Activated CD8-positive, alpha-beta memory T cell treated with anti-CD3 and anti-CD28 coated beads, Interleukin-2, amount 50 U/mL, for 4 hours (primary cell): ENCODE results near the gene TOE1.
"Not testable (repeated sequence)": the region's sequence is repeated elsewhere in the genome, so short reads cannot be mapped to it uniquely, and the experiment has no call there.

Source experiments
- DNase-seq: peaks from one replicate; pipeline ENCODE4 v3.0.0-alpha.2; 2020

Gene TOE1

DNA sequence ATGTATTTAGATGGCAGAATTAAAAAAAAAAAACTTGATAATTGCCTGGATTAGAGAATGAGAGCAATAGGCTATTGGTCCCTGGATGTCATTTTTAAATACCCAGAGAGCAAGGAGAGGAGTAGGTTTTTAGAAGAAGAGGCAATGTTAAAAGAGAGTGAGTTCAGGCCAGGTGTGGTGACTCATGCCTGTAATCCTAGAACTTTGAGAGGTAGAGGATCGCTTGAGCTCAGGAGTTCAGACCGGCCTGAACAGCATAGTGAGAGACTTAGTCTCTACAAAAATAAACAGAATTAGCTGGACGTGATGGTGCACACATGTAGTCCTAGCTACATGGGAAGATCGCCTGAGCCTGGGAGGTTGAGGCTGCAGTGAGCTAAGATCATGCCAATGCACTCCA lies 16.2 kb downstream of the TOE1 start:
- no peak for DNase-seq

GRCh38 chr1:45359882-45360513 lies 20.0 kb downstream of the TOE1 start:
- DNase-seq, result peak; percentile 56

DNA sequence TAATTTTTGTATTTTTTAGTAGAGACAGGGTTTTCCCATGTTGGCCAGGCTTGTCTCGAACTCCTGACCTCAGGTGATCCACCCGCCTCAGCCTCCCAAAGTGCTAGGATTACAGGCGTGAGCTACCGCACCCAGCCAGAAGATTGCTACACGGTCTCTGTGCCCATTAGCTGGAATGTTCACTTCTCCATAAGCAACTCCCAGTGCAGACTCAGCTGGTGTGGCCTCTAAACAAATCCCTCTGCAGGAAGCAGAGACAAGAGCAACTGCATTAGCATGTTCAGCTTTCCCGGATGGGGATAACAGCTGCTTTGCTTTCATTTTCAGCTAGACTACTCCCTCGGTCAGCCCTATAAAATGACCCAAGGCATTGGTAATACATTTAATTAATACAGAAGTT lies 21.0 kb downstream of the TOE1 start:
- not testable (repeated sequence) for DNase-seq

DNA sequence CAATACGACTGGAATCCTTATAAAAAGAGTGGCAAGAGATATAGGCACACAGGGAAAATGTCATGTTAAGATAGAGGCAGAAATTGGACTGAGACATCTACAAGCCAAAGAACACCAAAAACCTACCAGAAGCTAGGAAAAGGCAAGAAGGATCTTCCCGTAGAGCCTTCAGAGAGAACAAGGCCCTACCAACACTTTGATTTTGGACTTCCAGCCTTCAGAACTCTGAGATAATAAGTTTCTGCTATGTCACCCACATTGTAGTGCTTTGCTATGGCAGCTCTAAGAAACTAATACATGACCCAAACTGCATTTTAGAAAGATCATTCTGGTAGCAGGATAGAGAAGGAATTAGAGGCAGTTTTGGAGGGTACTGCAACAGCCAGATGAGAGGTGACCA lies 24.3 kb downstream of the TOE1 start:
- no peak for DNase-seq

DNA sequence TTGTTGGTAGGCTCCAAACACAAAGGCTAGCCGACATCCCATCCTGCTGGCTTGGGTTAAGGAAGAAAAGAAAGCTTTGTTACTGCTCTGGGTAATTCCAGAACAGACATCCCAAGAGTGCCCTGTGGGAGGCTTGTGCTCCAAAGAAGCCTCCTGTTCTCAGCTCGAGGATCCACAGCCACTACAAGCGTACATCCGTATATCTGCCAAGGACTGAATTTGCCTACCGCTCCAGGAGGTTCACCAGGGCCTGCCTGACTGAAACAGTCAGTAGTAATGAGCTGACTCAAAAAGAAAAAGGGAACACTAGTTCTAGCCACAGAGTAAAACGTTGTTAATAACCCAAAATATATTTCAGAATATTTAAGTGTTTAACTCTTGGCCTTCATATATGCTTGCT lies 25.1 kb downstream of the TOE1 start:
- no peak for DNase-seq

DNA sequence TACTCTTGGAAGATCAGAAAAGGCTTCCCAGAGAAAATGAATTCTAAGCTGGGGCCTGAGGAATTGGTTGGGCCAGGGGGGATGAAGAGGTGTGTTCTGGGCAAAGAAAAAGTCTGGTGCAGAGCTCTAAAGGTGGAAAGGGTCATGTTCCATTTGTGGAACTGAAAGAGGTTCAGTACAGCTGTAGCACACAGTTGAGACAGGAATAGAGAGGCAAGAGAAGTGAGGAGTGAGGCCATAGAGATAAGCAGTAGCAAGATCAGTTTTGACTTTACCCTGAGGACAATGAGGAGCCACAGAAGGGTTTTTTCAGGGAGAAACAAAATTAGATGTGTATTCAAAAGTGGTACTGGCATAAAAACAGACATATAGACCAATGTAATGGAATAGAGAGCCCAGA lies 30.6 kb downstream of the TOE1 start:
- DNase-seq, result no peak

DNA sequence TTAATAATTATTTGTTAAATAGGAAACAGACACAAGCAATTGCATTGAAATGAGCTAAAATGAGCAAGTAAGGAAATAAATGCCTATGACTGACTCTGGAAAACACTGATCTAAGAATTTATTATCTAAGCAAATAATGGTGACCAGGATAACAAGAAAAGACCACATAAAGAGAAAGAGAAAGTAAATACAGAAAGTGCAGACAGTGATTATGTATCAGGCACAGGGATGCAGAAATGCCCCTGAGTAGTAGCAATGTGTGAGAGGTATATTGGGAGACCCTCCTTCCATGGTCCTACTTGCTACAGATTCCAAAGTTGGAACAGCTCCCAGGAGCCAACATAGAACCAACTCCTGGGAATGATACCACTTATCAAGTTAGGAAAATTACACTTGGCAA lies 33.6 kb downstream of the TOE1 start:
- no peak for DNase-seq

DNA sequence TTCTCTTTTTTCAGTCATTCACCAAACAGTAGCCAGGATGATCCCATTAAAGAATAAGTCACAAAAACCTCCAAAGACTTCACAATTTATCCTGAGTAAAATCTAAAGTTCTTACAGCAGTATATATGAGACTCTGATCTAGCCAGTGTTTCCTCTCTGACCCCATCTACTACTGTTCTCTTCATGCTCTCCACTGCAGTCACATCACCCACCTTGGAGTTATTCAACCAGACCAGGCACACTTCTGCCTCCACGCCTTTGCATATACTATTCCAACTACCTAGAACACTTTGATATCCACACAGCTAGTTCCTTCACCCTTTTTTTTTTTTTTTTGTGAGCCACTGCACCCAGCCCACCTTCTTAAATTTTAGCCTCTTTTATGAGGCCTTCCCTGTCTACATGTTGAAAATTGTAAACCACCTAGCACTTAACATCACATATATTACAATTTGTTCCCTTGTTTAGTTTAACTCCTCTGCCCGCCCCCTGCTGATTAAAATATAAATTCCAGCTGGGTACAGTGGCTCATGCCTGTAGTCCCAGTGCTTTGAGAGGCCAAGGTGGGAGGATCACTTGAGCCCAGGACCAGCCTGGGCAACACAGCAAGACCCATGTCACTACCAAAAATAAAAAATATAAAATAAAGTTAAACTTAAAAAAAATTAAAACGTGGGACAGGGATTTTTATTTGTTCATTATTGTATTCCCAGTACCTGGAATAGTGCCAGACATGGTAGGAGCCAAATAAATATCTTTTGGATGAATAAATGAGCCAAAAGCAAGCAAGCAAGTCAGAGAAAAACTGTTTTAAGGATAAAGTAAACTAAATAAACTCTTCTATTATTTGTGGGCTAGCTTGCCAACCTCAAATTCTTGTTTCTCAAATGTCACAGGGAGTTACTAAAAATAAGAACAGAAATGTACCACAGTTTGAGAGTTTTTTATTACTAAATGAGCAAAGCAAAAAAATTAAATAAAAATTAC lies 35.4 kb downstream of the TOE1 start:
- DNase-seq, result no peak

- DNase-seq, result no peak
Observed at GRCh38 chr1:45378184-45378583, 38.2 kb downstream of the TOE1 start.

DNA sequence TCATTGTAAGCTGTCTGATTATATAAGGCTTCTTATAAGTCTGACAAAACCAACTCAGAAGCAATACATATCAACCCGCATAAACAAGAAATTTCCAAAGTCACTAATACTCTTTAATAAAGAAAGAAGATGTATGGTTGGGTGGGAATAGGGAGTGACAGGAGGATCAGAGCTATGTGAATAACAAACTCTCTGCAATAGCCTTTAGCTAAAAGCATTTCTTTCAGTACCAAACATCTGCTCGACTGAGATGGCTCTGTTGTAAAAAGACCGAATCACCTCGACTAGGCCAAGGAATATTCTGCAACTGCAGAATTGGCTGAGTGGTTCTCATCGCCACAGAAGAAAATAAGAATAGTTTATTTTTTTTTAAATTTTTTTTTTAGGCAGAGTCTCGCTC lies 39.6 kb downstream of the TOE1 start:
- DNase-seq, result no peak

- no peak for DNase-seq
Observed at GRCh38 chr1:45380125-45380524, 40.2 kb downstream of the TOE1 start.

- DNase-seq, result no peak
Observed at GRCh38 chr1:45380730-45381129, 40.8 kb downstream of the TOE1 start.

- no peak for DNase-seq
Observed at GRCh38 chr1:45381243-45381642, 41.3 kb downstream of the TOE1 start.

GRCh38 chr1:45383191-45383590 lies 43.2 kb downstream of the TOE1 start:
- DNase-seq, result no peak

DNA sequence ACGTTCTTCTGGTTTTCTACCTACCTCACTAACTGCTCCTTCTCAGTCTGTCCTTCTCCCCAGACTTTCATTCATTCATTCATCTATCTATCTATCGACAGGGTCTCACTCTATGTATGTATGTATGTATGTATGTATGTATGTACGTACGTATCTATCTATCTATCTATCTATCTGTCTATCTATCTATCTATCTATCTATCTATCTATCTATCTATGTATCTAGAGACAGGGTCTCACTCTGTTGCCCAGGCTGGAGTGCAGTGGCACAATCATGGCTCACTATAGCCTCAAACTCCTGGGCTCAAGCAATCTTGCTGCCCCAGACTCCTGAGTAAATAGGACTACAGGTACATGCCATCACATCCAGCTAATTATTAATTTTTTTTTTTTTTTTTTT lies 44.2 kb downstream of the TOE1 start:
- not testable (repeated sequence) for DNase-seq

GRCh38 chr1:45385302-45385701 lies 45.3 kb downstream of the TOE1 start:
- no peak for DNase-seq

GRCh38 chr1:45386219-45386618 lies 46.2 kb downstream of the TOE1 start:
- no peak for DNase-seq
